Spleen (tissue), 7 donors: ENCODE measurements around the gene OR5W2.
"Not testable (repeated sequence)": the region's sequence is repeated elsewhere in the genome, so short reads cannot be mapped to it uniquely, and the experiment has no call there.

Source experiments
- CTCF ChIP-seq, 11 experiments: fragments of 200-600 bp in 7 of 11; fragments of 450-650 bp in 4 of 11; sonication (generic) in 4 of 11; IDR thresholded peaks in 8 of 11; conservative IDR thresholded peaks in 3 of 11; 1 replicate in 7 of 11; 2 replicates in 4 of 11; pipeline versions ENCODE4 v1.4.0 to v1.8.0; 2016 to 2021; ENCODE audit warnings: antibody characterized with exemption in 11 of 11, inconsistent platforms in 4 of 11, mild to moderate bottlenecking in 1 of 11
- POLR2A ChIP-seq, 3 donors: fragments of 450-650 bp; IDR thresholded peaks; one replicate each; pipeline ENCODE4 v1.5.1; 2017; ENCODE audit warnings: antibody characterized with exemption in 3 of 3, mild to moderate bottlenecking in 1 of 3
- donor health status: DM: no; HTN: no; CAD: no; lungs with moderate emphysema.
- donor health status: DM: no; HTN: no; CAD: no.
- donor health status: DM: no; HTN: no; CAD: no.

DNA sequence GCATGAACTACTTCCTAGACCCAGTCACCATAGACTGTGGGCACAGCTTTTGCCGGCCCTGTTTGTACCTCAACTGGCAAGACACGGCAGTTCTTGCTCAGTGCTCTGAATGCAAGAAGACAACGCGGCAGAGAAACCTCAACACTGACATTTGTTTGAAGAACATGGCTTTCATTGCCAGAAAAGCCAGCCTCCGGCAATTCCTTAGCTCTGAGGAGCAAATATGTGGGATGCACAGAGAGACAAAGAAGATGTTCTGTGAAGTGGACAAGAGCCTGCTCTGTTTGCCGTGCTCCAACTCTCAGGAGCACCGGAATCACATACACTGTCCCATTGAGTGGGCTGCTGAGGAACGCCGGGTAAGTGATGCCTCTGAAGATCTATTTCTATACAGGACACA, 28.9 kb downstream of the OR5W2 start:
- TF ChIP-seq CTCF (IDR thresholded peaks at IDR 0.05 in 8 of 11, conservative IDR thresholded peaks at IDR 0.05 in 3 of 11); POLR2A (IDR thresholded peaks at IDR 0.05): not testable (repeated sequence)
